GM18499 (cell line): ENCODE measurements around the gene TP53I13.
"Not testable (repeated sequence)": the region's sequence is repeated elsewhere in the genome, so short reads cannot be mapped to it uniquely, and the experiment has no call there.

ENCODE experiments used
- ATAC-seq: cut with Tn5 transposase; IDR thresholded peaks from one replicate; pipeline ENCODE4 v1.9.1; 2021; ENCODE audit warnings: moderate number of reproducible peaks; ENCODE audit not compliant: insufficient read depth, unreplicated experiment

TP53I13 gene, protein sequence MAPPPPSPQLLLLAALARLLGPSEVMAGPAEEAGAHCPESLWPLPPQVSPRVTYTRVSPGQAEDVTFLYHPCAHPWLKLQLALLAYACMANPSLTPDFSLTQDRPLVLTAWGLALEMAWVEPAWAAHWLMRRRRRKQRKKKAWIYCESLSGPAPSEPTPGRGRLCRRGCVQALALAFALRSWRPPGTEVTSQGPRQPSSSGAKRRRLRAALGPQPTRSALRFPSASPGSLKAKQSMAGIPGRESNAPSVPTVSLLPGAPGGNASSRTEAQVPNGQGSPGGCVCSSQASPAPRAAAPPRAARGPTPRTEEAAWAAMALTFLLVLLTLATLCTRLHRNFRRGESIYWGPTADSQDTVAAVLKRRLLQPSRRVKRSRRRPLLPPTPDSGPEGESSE

DNA sequence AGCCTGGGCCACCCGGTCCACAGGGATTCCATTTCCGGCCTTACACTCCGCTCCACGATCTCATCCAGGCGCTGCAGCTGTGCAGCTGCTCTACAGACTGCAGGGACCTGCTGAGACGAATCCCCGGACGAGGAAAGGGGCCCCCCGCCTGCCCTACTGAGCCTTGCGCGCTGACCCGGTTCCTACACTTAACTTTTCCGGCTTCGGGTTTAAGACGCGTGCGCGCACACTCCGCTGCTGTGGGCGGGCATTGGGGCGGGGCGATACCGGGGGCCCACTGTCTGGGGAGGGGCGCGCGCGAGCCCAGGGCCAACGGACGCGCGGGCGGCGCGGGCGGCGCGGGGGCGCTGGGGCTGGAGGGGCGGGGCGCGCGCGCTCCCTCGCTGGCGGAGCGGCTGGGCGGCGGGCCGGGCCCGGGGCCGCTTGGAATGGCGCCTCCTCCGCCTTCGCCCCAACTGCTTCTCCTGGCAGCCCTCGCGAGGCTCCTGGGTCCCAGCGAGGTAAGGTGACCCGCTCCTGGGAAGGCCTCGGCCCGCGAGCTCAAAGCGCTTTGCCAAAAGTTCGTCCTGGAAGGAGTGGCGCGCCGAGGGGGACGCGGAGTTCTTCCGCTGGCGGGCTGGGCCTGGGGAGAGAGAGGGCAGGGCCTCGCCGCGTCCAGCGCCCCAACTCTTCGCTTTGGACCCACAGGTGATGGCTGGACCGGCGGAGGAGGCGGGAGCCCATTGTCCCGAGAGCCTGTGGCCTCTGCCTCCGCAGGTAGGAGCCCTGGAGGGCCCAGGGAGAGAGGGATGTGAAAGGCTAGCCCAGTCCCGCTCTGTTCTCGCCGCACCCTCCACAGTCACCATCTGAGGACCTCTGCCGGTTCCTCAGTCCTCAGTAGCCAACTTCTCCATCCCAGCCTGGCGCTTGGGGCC lies at the start of gene TP53I13:
TSS of gene TP53I13 (plus strand) at position 371 of the 914 bp plus-strand sequence. CDS start at position 429, 58 bp downstream.
- no peak for ATAC-seq

DNA sequence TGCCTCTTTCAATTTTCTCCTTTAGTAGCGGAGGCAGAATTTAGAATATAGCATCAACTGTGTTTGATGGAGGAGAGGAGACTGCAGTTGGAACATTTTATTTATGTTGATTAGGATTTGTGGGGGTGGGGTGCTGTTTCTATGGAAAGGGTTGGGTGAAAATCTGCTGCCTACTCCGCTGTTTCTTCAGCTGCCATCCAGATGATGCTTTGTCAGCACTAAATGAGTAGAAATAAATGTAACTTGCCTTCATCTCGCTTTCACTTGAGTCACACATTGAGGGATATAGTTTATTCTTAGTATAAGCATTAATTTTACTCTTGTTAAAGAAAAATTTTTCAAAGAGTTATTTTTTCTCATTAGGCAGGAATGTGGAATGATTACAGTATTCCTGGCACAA lies 43.8 kb upstream of the TP53I13 start:
- ATAC-seq = no peak

DNA sequence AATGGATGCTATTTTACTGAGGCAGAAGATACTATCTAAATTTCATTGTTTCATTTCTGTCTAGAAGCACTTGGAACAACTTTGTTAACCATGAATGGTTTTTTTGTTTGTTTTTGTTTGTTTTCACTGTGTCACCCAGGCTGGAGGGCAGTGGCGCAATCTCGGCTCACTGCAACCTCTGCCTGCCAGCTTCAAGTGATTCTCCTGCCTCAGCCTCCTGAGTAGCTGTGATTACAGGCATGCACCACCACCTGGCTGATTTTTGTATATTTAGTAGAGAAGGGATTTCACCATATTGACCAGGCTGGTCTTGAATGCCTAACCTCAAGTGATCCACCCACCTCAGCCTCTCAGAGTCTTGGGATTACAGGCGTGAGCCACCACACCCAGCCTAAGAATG lies 42.2 kb upstream of the TP53I13 start:
- ATAC-seq = no peak

DNA sequence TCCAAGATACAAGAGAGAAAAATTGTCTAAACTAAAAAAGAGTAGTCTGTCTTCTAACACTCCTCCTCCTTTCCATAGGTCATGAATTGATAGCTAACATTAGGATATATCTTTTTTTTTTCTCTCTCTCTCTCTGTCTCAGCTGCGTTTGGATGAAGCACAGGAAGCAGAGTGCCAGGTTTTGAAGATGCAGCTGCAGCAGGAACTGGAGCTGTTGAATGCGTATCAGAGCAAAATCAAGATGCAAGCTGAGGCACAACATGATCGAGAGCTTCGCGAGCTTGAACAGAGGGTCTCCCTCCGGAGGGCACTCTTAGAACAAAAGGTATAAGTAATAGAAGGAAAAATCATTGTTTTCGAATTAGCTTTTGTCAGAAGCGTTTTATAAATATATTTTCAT lies 34.5 kb upstream of the TP53I13 start:
- no peak for ATAC-seq

DNA sequence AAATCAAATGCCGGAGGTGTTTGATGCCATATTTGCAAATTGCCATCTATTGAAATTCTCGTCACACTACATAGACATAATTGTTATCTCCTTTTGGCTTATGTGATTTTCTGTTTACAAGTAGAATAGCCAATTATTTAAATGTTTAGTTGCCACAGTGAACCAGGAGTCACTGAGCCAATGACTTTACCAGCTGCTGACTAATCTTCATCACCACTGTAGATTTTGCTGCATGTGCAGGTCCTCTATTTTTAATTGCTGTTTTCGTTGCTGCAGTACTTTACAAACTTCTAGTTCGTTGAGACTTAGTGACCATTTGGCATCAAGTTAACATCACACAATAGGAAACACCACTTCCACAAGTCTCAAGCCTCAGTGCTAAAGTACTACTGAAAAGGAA lies 24.4 kb upstream of the TP53I13 start:
- ATAC-seq = no peak

DNA sequence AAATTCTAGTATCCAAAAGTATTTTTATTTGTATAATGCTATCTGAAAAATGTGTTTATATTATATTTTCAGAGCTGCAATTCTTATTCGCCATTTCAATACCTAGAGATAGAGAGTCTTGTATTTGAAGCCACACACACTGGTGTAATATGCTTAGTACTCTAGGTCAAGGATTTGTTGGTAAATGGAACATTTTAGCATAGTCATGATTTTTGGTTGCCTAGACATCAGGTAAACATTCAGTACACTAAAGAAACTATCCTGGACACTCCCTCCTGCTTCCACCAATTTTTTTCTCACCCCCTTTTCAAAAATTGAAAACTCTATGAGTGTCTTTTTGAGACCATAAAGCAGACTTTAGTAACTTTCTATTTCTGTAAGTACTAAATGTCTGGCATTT lies 22.4 kb upstream of the TP53I13 start:
- no peak for ATAC-seq

DNA sequence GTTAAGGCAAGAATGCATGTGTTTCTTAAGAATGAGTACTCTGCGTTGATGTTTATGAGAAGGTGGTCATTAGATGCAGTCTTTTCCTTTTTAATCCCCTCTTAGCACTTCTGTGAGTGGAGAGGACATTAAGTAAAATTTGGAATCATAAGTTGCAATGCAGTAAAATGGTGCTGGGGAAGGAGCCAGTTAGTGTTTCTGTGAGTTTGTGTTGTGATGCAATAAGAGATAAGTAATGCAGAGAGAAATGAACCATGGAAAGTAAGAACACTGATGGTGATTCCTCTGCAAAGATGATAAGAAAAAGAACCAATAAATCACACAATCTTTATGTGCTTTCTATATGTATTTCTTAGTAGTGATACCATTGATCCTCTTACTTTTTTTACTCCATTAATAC lies 21.7 kb upstream of the TP53I13 start:
- no peak for ATAC-seq

DNA sequence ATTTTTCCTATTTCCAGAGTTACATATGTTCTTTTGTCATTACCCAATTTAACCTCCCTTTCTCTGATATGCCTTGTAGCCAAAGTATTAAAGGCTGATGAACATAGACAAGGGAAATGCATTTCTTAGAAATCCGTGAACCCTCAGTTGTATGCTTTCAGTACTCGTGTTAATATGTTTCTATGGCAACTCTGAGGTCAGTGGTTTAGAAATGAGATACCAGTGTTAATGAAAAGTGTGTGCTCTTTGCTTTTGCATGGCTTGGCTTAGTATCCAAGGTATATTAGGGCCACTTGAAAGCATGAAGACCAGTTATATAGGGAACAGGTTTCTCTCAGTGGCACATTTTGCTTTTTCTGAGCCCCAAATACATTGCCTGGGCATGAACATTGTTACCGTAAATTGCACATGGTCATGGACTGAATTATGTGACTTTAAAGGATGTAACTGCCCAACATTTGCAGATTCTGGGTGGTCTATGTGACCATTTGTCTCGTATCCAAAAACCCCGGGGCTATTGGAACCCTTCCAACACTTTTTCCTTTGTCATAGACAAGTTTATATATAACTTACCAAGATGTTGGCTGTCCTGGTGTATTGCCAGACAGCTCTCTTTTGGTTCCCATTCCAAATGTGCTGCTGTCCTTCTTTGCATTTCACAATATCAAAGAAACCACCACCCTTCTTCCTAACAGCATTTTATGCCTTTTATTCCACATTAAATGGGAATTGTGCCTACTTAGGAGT lies 19.2 kb upstream of the TP53I13 start:
- no peak for ATAC-seq

DNA sequence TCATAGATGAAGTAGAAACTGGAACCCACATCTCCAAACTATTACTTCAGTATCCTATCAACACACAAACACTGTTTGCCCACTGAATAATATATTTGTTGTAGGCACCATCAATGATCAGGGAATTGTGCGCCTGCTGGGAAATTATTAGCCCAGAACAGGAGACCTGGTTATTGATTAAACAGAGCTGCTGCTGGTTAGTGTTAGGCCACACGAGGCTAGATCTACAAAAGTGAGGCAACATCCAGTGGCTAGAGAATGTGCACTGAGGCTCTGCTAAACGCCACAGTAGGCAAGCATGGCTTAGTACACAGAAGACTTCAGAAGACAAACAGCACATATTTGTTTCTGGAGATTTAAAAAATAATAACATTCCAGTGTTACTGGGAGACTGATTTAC lies 12.7 kb upstream of the TP53I13 start:
- ATAC-seq = no peak

DNA sequence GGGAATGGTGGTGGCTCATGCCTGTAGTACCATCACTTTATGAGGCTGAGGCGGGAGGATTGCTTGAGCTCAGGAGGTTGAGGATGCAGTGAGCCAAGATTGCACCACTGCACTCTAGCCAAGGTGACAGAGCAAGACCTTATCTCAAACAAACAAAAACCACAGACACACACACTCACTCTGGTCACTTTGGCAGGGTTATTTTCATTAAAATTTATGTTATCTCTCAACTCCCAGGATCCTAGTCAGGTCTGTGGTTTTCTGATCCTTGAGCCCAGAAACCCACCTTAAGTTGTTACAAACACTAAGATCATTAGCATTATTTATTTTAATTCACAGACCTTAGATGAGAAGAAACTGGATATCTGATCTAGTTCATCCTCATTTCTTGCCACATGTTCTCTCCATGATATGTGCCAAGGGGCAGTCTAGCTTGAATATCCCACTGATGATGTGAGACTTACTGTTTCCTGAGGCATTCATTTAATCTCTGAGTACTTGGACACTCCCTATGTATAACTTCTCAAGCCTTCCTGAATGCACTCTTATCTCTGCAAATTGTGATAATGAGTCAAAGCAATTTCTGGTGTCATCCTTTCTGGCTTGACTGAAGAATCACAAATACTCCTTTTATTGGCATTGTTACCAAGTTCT lies 11.3 kb upstream of the TP53I13 start:
- ATAC-seq = no peak

DNA sequence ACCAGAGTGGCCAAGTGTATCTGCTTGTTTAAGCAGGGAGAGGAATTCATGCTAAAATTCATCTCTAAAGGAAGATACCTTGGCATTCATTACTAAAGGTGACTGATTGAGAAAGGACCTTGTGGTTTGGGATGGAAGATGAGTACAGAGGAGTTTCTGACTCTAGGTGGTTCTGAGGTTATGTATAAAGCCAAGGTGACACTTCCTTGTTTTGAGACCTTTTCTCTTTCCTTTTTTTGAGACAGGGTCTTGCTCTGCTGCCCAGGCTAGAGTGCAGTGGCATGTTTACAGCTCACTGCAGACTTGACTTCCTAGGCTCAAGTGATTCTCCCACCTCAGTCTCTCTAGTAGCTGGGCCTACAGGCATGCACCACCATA lies 10.8 kb upstream of the TP53I13 start:
- ATAC-seq = no peak

DNA sequence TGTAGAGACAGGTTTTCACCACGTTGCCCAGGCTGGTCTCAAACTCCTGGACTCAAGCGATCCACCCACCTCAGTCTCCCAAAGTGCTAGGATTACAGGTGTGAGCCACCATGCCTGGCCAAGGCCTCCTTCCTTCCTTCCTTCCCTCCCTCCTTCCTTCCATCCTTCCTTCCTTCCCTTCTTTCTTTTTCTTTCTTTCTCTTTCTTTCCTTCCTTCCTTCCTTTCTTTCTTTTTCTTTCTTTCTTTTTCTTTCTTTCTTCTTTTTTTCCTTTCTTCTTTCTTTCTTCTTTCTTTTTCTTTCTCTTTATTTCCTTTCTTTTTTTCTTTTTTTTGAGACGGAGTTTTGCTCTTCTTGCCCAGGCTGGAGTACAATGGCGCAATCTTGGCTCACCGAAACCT lies 10.4 kb upstream of the TP53I13 start:
- not testable (repeated sequence) for ATAC-seq

DNA sequence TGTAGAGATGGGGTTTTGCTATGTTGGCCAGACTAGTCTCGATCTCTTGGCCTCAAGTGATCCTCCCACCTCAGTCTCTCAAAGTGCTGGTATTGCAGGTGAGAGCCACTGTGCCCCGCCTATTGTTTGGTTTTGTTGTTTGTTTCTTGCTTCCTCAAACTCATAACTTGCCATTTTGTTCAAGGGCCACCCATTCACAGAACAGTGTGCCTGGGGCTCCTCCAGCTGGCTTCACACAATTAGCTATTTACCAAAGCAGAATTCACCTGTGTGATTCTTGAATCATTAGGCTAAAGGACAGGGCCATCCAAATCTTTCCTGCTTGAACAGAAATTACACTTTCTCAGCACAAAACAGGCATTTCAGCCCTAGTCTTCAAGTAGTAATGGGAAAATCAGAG lies 8.9 kb upstream of the TP53I13 start:
- no peak for ATAC-seq

DNA sequence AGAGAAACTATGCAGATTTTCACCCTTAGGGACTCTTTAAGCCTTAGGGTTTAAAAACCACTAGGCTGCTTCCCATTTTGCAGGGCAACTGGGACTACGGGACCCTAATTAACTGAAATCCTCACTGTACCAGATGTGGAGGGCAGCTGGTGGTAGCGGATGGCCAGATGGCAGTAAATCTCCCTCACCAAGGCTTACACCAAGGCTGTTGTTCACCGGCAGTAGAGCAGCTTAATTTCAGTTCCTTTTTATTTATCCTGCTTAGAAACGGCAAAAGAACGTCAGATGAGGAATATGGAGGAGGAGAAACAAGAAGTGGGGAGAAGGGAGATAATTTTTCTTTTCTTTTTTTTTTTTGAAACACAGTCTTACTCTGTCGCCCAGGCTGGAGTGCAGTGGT lies 8.2 kb upstream of the TP53I13 start:
- no peak for ATAC-seq

DNA sequence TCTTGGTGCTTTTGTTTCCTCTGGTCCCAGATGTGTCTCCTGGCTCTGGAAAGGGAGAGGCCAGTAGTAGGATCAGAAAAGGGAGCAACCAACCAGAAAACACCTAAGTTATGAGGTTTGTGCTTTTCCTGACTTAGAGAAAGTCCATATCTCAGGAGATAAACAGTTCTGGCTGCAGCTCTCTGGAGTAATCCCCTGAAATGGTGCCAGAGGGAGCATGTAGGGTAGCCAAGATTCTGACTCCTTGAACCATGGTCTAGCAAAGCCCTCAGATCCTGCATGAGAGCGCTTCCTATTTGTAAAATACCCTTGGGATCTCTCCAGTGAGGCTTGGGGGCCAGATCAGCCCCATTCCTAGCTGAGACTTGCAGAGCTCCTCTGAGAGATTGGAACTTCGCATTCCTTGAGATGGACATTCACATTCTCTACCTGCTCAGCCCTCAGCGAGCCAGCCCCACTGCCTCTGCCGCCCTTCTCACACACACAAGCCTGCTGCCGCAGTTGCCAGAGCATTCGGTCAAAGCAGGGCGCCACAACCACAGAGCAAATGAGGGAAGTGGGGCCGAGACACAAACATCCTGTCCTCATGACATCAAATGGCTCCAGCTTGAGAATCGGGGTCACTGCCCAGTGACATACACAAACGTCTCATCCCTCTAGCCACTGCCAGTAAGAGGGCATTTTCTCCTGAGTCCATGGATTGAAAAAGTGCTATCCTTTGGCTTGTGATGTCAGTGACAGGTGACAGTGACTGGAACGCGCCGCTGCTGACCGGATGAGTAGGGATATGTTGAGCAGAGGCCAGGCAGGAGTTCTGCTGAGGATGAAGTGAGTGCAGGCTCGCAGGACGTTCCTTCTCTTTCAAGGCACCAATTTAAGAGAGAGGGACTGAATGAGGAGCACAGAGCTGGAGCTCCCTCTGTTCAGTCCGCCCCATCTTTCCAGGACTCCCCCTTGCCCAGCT lies 6.7 kb upstream of the TP53I13 start:
- no peak for ATAC-seq

DNA sequence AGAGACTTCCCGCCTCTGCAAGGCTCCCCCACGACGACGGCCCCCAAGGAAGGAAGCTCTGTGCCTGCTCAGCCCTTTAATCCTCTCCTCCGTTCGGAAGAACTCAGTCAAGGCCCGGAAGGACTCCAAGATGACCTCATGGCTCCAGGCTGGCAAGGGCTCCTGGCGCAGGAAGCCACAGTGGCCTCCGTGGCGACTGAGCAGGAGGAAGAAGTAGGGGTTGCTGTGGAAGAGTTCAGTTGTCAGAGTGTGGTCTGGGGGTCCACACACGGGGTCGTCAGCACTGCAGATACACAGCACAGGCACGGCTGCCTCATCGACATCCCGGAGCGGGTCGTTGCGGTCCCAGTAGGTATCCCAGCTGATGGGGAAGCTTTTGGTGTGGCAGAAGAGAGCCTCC lies 5.9 kb upstream of the TP53I13 start:
- no peak for ATAC-seq

DNA sequence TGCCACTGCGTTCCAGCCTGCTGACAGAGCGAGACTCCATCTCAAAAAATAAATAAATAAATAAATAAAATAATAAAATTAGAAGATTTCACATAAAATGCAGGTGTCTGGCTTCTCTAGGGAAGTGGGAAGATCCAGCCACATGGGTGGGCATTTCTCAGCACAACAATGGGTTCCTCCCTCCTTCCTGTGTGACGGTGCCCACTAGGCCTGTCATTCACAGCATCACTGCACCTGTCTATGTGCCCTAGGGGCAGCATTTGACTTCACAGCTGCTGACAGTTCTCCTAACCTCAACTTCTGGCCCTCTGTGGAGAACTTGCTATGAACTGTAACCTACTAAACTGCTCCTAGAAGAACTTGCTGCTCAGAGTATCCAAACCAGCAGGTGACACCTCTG lies 4.7 kb upstream of the TP53I13 start:
- no peak for ATAC-seq

DNA sequence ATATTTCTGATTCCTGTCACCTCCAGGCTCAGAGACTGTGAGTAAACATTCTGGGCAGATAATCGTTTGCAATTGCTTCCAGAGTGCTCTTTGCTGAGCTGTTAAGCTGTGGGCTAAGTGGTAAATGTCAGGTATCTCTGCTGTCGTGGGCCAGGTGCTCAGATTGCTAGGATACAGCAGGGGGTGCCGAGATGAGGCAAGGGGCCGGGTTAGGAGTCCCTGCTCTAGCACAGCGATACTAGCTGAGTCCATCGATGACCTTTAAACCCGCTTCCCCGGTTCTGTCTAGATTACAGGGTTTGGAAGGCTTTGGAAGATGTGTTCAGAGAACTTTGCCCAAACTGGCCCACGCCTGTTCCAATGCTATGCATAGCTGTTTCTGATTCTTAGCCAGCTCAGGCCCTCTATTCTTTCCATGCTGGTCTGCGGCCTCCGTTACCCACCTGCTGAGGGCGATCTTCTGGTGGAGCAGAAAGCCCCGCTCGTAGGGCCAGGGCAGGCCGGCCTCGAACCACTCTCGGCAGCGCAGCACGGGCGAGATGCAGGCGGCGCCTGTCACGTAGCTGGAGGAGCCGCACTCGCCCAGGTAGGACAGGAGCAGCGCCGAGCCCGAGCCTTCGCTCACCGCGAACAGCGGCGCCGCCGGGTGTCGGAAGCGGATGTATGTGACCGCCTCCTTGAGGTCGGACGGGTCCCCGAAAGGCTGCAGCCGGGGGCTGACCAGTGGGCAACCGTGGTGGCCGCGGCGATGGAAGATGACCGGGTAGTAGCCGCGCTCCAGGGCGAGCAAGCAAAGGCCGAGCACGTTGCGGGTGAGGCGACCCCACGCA lies 2.6 kb upstream of the TP53I13 start:
- no peak for ATAC-seq
